ENCODE data around the gene CDH23. TPM values are rescaled to one million over a fixed set of nuclear protein-coding genes. Genes with fewer than 3 reads are reported as not detected.
A peak's percentile ranks its signal among the peaks of the same experiment; 100 is the strongest.

The CDH23 gene
- total and polyA plus RNA-seq, 2 donors (not counting 1 experiment from before 2014, with no cell fraction given): 0.37 to 0.89 TPM

GRCh38 chr10:71825217-71825616 is 428.5 kb downstream of the CDH23 start:
- DNase-seq (no peak), ATAC-seq (ENCODE audit: low read depth) (no peak)
- H3K27me3 Mint-ChIP-seq: no peaks in the 10 kb centered on the region

GRCh38 chr10:71827852-71828251 is 431.1 kb downstream of the CDH23 start:
- Mint-ChIP-seq H3K27ac (peak overlapping the region; percentile 67), H3K9me3 (ENCODE audit: insufficient read depth) (no peaks in the 10 kb centered on the region), H3K4me1 (peaks cover 19% of the 10 kb centered on the region), H3K4me3 (no peak overlapping the region), H3K27me3 (no peaks in the 10 kb centered on the region)
- peaks cover 8 to 12% of the 10 kb centered on the region in 2 donors for H3K4me1 ChIP-seq (ENCODE audit: control insufficient read depth in 2 of 2, insufficient read depth in 2 of 2, low read length in 2 of 2)
- ChIA-PET CTCF (interaction anchor here (1.7 kb wide), 1 partner anchor 68 kb away, joined by 7 read pairs; no protein-coding TSS in a partner anchor), POLR2A (no interaction called here)
- no peak for ATAC-seq (ENCODE audit: low read depth)
- TF ChIP-seq CTCF (IDR thresholded peaks at IDR 0.05): no peak
- TF ChIP-seq EZH2 (IDR thresholded peaks at IDR 0.05; ENCODE audit: borderline replicate concordance, insufficient read depth, low read depth, low read length, poor library complexity, severe bottlenecking): no peak
- H3K4me2 ChIP-seq (replicated peaks; ENCODE audit: low read depth, low read length, poor library complexity, severe bottlenecking): no peak overlapping the region
- peaks cover 33% of the 10 kb centered on the region for H4K20me1 ChIP-seq (ENCODE audit: control insufficient read depth, insufficient read depth, low read length, poor library complexity, severe bottlenecking)
- no peak for DNase-seq
- H3K27me3 ChIP-seq (replicated peaks in 1 of 4; ENCODE audit: control extremely low read depth in 1 of 4, control insufficient read depth in 3 of 4, insufficient read depth in 4 of 4, low read length in 3 of 4): no peaks in the 10 kb centered on the region
- peak overlapping the region in 1 of 5 experiments; percentile 26 for H3K4me3 ChIP-seq (ENCODE audit: control extremely low read depth in 1 of 5, extremely low read depth in 1 of 5, insufficient read depth in 1 of 5, low read depth in 2 of 5, low read length in 4 of 5)
- no peak overlapping the region for H3K9ac ChIP-seq (ENCODE audit: low read length)
- intact Hi-C loops (cut with micrococcal nuclease): no loop called here
- 98% methylated on average over 5 of the region's 6 CpGs for WGBS (ENCODE audit: insufficient coverage)
- no peak overlapping the region for H3K27ac ChIP-seq (ENCODE audit: low read length in 2 of 2)
- H3K9me3 ChIP-seq (ENCODE audit: control extremely low read depth in 1 of 3, control insufficient read depth in 2 of 3, insufficient read depth in 1 of 3, low read length in 2 of 3): no peaks in the 10 kb centered on the region
- H2AFZ ChIP-seq (ENCODE audit: insufficient read depth, low read depth, low read length, poor library complexity, severe bottlenecking): no peak overlapping the region
- peaks cover 23% of the 10 kb centered on the region for H3K79me2 ChIP-seq (ENCODE audit: control insufficient read depth, insufficient read depth, low read length)
- peaks cover 9 to 88% of the 10 kb centered on the region in 2 experiments for H3K36me3 ChIP-seq (replicated peaks in 1 of 2; ENCODE audit: control extremely low read depth in 1 of 2, control insufficient read depth in 1 of 2, extremely low read depth in 1 of 2, insufficient read depth in 2 of 2, low read length in 1 of 2)

More at GRCh38 chr10:71825217-71825616, 428.5 kb downstream of the CDH23 start:
- H4K20me1 ChIP-seq (ENCODE audit: control insufficient read depth, insufficient read depth, low read length, poor library complexity, severe bottlenecking): peaks cover 16% of the 10 kb centered on the region
- ChIA-PET CTCF (interaction anchor here (1.2 to 2.8 kb wide), 3 partner anchors 10 to 71 kb away, joined by 5 to 36 read pairs (median 6); no protein-coding TSS in a partner anchor), POLR2A (no interaction called here)
- no peaks in the 10 kb centered on the region for H3K4me1 ChIP-seq (ENCODE audit: control insufficient read depth in 2 of 2, insufficient read depth in 2 of 2, low read length in 2 of 2)
- no peak overlapping the region for H3K27ac Mint-ChIP-seq
- peaks cover 2% of the 10 kb centered on the region for H3K79me2 ChIP-seq (ENCODE audit: control insufficient read depth, insufficient read depth, low read length)
- H3K4me3 ChIP-seq (ENCODE audit: control extremely low read depth in 1 of 5, extremely low read depth in 1 of 5, insufficient read depth in 1 of 5, low read depth in 2 of 5, low read length in 4 of 5): no peak overlapping the region
- H3K9me3 Mint-ChIP-seq (ENCODE audit: insufficient read depth): no peaks in the 10 kb centered on the region
- H3K9me3 ChIP-seq (ENCODE audit: control extremely low read depth in 1 of 3, control insufficient read depth in 2 of 3, insufficient read depth in 1 of 3, low read length in 2 of 3): no peaks in the 10 kb centered on the region
- H3K4me2 ChIP-seq (replicated peaks; ENCODE audit: low read depth, low read length, poor library complexity, severe bottlenecking): no peak overlapping the region
- no peaks in the 10 kb centered on the region for H3K27me3 ChIP-seq (replicated peaks in 1 of 4; ENCODE audit: control extremely low read depth in 1 of 4, control insufficient read depth in 3 of 4, insufficient read depth in 4 of 4, low read length in 3 of 4)
- 89% methylated on average over 11 of the region's 11 CpGs for WGBS (ENCODE audit: insufficient coverage)
- no peak overlapping the region for H3K9ac ChIP-seq (ENCODE audit: low read length)
- H3K36me3 ChIP-seq (replicated peaks in 1 of 2; ENCODE audit: control extremely low read depth in 1 of 2, control insufficient read depth in 1 of 2, extremely low read depth in 1 of 2, insufficient read depth in 2 of 2, low read length in 1 of 2): peaks cover 10 to 91% of the 10 kb centered on the region in 2 experiments
- no peak overlapping the region for H3K4me3 Mint-ChIP-seq
- peaks cover 5% of the 10 kb centered on the region for H3K4me1 Mint-ChIP-seq
- intact Hi-C loops (cut with micrococcal nuclease): no loop called here
- TF ChIP-seq CTCF (IDR thresholded peaks at IDR 0.05) (no peak), EZH2 (IDR thresholded peaks at IDR 0.05; ENCODE audit: borderline replicate concordance, insufficient read depth, low read depth, low read length, poor library complexity, severe bottlenecking) (no peak)
- no peak overlapping the region for H2AFZ ChIP-seq (ENCODE audit: insufficient read depth, low read depth, low read length, poor library complexity, severe bottlenecking)
- no peak overlapping the region for H3K27ac ChIP-seq (ENCODE audit: low read length in 2 of 2)
